NCI-H69 (cell line): ENCODE measurements around the gene WLS.
"Not testable (repeated sequence)": the region's sequence is repeated elsewhere in the genome, so short reads cannot be mapped to it uniquely, and the experiment has no call there.

Experiments
- DNase-seq: peaks from one replicate; lab custom pipeline; 2025; lab: John Stamatoyannopoulos, UW

Gene WLS

DNA sequence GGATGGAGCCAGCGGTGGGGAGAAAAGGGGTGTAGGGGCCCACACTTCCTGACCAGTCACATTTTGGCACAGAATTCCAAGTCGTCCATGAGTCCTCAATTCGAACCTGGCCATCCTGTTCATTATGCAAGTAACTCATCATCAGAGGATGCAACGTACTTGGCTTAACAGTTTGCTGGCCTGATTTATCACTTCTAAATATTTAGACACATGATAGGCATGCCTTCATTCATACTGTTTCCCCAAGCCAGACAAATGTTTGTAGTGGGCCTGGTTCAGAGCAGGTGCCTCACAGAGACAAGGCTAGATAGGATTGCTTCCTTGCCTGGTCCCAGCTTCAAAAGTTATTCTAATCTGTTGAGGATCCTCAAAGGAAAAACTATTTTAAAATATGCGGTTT is 66.7 kb downstream of the WLS start:
- no peak for DNase-seq

GRCh38 chr1:68164918-68165317 is 67.4 kb downstream of the WLS start:
- DNase-seq: no peak

DNA sequence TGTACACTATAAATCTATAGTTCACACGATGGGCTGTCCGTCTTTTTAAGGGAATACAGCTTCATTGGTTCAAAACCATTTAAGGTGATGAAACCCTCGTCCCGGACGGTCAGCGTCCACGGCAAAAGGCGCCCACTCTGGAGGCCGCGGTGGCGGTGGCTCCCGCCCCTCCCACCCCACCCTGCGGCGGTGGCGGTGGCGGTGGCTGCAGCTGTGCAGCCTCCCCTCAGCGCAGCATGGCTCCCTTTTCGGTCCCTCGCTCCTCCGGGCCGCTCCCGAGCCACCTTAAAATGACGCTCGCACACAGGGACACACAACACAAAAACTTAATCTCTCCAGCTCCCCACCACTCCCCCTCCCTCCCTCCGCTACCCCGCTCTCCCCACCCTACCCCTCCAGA is 69.1 kb downstream of the WLS start:
- no peak for DNase-seq

GRCh38 chr1:68162761-68163160 is 69.6 kb downstream of the WLS start:
- no peak for DNase-seq

- not testable (repeated sequence) for DNase-seq
Observed at GRCh38 chr1:68161672-68162071, 70.7 kb downstream of the WLS start.

DNA sequence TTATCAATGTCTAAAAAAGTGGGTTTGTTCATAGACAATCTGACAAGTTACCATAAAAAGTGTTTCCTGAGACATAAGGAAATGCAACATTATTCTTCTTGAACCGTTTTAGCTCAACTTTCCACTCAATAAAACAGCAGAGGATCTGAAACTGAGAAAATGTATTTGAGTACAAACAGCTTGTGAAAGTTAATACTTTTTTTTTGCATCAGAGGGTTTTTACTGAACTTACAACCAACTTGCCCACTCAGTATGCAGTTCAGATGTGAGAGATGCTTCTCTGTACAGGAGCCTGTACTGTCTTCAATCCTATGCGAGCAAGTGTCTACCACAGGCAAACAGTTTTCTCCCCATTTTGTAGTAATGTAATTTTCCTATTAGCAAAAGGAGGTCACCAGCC is 71.4 kb downstream of the WLS start:
- DNase-seq: not testable (repeated sequence)

GRCh38 chr1:68160021-68160420 is 72.3 kb downstream of the WLS start:
- no peak for DNase-seq

DNA sequence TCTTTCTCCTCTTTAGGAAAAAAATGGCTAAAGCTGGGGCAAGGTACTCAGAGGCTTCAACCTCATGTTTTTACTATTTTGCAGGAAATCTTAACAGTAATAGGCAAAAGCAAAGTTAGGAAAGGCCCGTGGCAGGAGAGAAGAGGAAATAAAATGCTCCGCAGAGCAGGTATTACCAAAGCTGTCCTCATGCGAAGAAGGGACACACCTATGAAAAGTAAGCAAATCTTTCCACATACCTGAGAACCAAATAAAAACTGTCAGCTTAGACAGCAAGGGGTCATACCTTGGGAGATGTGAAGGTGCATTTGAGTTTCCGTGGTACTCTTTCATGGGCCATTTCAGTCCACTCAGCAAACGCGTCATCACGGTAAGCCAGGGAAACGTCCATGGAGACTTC is 73.5 kb downstream of the WLS start:
- no peak for DNase-seq

- DNase-seq: no peak
Observed at GRCh38 chr1:68157416-68157815, 74.9 kb downstream of the WLS start.

GRCh38 chr1:68151690-68152089 is 80.6 kb downstream of the WLS start:
- DNase-seq: no peak

- no peak for DNase-seq
Observed at GRCh38 chr1:68149907-68150306, 82.4 kb downstream of the WLS start.

GRCh38 chr1:68149110-68149798 is 83.1 kb downstream of the WLS start:
- DNase-seq: no peak

DNA sequence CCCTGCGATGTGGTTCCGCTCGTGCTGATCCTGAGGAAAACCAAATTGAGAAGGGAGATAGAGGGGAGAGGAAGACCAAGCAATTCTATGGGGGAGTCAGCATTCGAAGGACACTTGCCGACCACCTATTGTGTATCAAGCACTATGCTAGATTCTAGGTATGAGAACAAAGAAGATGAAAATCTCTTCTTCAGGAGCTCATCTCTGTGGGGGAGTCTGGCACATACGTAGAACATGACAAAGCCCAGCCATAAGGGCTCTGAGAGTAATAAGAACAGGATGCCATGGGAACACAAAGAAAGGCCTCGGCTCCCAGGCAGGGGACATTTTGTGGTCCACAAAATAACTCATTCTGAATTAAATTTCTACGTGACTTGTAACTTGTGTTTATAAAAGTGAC is 83.7 kb downstream of the WLS start:
- DNase-seq: no peak

DNA sequence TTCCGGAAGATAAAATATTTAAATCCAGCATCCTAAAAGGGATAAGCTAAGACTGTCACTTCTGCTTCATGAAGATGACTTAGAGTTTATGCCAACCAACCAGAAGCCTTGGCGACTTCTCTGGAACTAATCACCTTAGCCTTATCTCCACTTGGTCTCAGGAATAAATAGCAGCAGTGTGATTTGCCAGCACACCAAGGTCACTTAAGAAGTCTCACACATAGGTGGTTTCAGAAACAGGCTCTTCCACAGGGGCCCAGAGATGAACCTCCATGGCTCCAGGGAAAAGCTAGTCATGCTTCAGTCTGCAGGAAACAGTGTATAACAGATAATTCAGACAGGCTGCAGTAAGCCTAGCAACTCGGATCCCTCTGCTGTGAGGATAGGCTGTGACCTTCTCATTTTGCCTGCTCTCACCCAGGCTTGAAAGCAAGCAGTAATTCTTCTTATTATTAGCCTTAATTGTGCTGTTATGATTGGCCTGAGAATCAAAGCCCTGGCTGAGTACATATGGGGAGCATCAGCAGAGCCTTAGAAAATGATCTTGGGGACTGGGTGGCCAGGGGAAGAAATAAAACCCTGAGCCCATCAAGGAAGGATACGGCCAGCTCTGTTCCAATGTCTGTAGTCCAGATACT is 84.7 kb downstream of the WLS start:
- no peak for DNase-seq

GRCh38 chr1:68145418-68146126 is 86.8 kb downstream of the WLS start:
- no peak for DNase-seq

GRCh38 chr1:68144856-68145255 is 87.5 kb downstream of the WLS start:
- no peak for DNase-seq

DNA sequence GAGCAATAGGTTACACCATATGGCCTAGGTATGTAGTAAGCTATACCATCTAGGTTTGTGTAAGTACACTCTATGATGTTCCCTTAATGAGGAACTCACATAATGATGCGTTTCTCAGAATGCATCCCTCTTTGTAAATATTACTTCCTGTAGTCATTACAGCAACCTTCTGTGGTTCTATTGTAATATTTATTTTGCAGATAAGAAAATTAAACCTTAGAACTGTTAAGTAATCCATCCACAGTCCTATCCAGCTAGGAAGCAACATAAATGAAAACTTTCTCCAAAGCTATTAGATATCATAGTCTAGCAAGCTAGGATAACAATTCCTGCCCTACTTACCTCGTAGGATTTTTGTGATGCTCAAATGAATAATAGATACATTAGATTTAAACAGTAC is 88.7 kb downstream of the WLS start:
- DNase-seq: no peak

- DNase-seq: no peak
Observed at GRCh38 chr1:68142461-68142860, 89.9 kb downstream of the WLS start.

DNA sequence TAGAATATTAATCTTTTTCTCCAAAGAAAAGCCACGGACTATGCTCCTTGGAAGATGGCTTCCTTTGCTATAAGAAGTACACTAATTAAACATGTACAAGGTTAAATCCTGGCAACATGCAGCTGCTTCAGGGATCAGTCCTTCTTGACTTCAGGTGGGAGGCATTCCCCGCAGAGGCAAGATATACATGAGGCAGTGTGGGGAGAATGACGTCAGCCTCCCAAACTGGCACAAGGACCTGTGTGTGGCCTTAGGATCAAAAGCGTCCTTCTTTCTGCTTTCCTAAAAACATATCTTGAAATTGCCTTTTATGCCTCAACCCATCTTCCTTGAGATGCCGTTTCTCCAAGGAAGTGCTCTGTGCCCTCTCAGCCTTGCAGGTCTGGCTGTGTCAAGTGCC is 90.3 kb downstream of the WLS start:
- no peak for DNase-seq

DNA sequence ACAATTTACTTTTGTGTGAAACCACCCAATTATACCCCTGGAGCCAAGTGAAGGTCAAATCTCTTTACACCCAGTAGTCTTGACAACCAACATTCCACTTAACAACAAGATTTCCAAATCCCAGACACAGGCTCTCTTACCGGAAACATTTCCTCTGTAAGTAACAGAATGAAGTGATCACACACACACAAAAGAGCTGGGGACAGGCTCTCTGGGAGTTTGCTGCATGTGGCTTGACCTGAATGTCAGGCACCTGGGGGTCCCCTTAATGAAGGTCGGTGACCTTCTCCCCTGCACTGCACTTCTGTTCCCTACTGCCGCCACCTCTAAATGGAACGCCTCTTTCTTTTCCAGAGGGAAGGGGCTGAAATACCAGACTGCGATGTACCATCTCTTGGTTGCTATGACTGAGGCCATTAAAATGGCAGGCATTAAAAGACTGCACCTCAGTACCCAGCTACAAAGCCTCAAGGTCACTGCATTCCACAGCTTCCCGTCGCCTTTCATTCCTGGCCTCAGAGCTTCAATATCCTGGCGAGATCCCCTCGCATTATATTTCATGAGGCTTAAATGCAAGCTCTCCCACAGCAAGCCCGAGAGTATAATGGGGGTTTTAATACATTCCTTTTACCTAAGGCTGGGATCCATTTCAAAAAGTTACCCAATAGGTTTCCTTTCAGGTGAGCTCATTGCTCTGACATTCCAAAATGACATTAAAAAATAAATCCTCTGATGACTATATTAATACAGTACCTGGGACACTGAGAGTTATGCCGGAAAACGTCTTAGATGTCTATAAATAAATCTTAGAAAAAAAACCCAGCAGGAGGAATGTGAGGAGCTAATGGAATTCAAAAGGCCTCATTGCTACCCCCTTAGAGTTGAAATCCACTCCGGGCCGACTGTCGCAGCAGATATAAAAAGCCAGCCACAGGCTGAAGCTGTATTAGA is 91.0 kb downstream of the WLS start:
- DNase-seq: no peak

GRCh38 chr1:68140536-68140935 is 91.8 kb downstream of the WLS start:
- no peak for DNase-seq

GRCh38 chr1:68136187-68136586 is 96.1 kb downstream of the WLS start:
- no peak for DNase-seq
